ENCODE measurements around the gene VIT. TPM values are rescaled to one million over a fixed set of nuclear protein-coding genes. Genes with fewer than 3 reads are reported as not detected.

VIT gene
- total RNA-seq, 4 donors from 2014 or later: 17.0 to 32.3 (median 28.7) TPM

GRCh38 chr2:36770542-36771287 is 74.2 kb downstream of the VIT start:
- Histone ChIP-seq H3K27ac (replicated peaks in 1 of 4) (no peak overlapping the region), H3K9me3 (no peaks in the 10 kb centered on the region), H3K36me3 (no peaks in the 10 kb centered on the region), H3K27me3 (no peaks in the 10 kb centered on the region), H3K4me1 (no peaks in the 10 kb centered on the region), H3K4me3 (no peak overlapping the region)
- 67% methylated on average over 11 of the region's 11 CpGs for WGBS
- TF ChIP-seq CTCF (IDR thresholded peaks at IDR 0.05): peak in 2 of 3 experiments; percentile 16 to 39
- no peak for TF ChIP-seq POLR2AphosphoS5 (IDR thresholded peaks at IDR 0.05)
- no peak for TF ChIP-seq EP300 (IDR thresholded peaks at IDR 0.05)
- no peak for TF ChIP-seq POLR2A (IDR thresholded peaks at IDR 0.05; ENCODE audit: low read depth)
- DNase-seq (ENCODE audit: extremely low spot score): no peak
- intact Hi-C loops (cut with DNase I): no loop called here

- H3K27ac ChIP-seq (replicated peaks in 1 of 4): no peak overlapping the region
- WGBS: 80% methylated on average over 3 of the region's 3 CpGs
- no peaks in the 10 kb centered on the region for H3K36me3 ChIP-seq
- TF ChIP-seq POLR2A (IDR thresholded peaks at IDR 0.05; ENCODE audit: low read depth) (no peak), CTCF (IDR thresholded peaks at IDR 0.05) (no peak), EP300 (IDR thresholded peaks at IDR 0.05) (no peak), POLR2AphosphoS5 (IDR thresholded peaks at IDR 0.05) (no peak)
- intact Hi-C loops (cut with DNase I): no loop called here
- no peaks in the 10 kb centered on the region for H3K4me1 ChIP-seq
- H3K27me3 ChIP-seq: no peaks in the 10 kb centered on the region
- H3K9me3 ChIP-seq: no peaks in the 10 kb centered on the region
- no peak overlapping the region for H3K4me3 ChIP-seq
- no peak for DNase-seq (ENCODE audit: extremely low spot score)
These were observed 75.2 kb downstream of the VIT start for GRCh38 chr2:36771671-36772070.

GRCh38 chr2:36773947-36774346 is 77.4 kb downstream of the VIT start:
- Histone ChIP-seq H3K27ac (replicated peaks in 1 of 4) (no peak overlapping the region), H3K36me3 (no peaks in the 10 kb centered on the region), H3K27me3 (no peaks in the 10 kb centered on the region), H3K4me3 (no peak overlapping the region), H3K9me3 (no peaks in the 10 kb centered on the region), H3K4me1 (no peaks in the 10 kb centered on the region)
- 84% methylated on average over 7 of the region's 7 CpGs for WGBS
- intact Hi-C loops (cut with DNase I): no loop called here
- TF ChIP-seq POLR2AphosphoS5 (IDR thresholded peaks at IDR 0.05) (no peak), EP300 (IDR thresholded peaks at IDR 0.05) (no peak), POLR2A (IDR thresholded peaks at IDR 0.05; ENCODE audit: low read depth) (no peak), CTCF (IDR thresholded peaks at IDR 0.05) (no peak)
- no peak for DNase-seq (ENCODE audit: extremely low spot score)

- H3K36me3 ChIP-seq: no peaks in the 10 kb centered on the region
- H3K9me3 ChIP-seq: no peaks in the 10 kb centered on the region
- no peak overlapping the region for H3K27ac ChIP-seq (replicated peaks in 1 of 4)
- H3K4me3 ChIP-seq: no peak overlapping the region
- TF ChIP-seq EP300 (IDR thresholded peaks at IDR 0.05) (no peak), POLR2AphosphoS5 (IDR thresholded peaks at IDR 0.05) (no peak), CTCF (IDR thresholded peaks at IDR 0.05) (no peak), POLR2A (IDR thresholded peaks at IDR 0.05; ENCODE audit: low read depth) (no peak)
- no peak for DNase-seq (ENCODE audit: extremely low spot score)
- H3K27me3 ChIP-seq: no peaks in the 10 kb centered on the region
- no peaks in the 10 kb centered on the region for H3K4me1 ChIP-seq
- 86% methylated on average over 3 of the region's 3 CpGs for WGBS
- intact Hi-C loops (cut with DNase I): no loop called here
These were observed 78.8 kb downstream of the VIT start for GRCh38 chr2:36775261-36775660.

- Histone ChIP-seq H3K27me3 (no peaks in the 10 kb centered on the region), H3K4me3 (no peak overlapping the region), H3K36me3 (no peaks in the 10 kb centered on the region), H3K27ac (replicated peaks in 1 of 4) (no peak overlapping the region), H3K4me1 (no peaks in the 10 kb centered on the region), H3K9me3 (no peaks in the 10 kb centered on the region)
- 81% methylated on average over 4 of the region's 4 CpGs for WGBS
- intact Hi-C loops (cut with DNase I): no loop called here
- no peak for TF ChIP-seq EP300 (IDR thresholded peaks at IDR 0.05)
- no peak for TF ChIP-seq POLR2A (IDR thresholded peaks at IDR 0.05; ENCODE audit: low read depth)
- no peak for TF ChIP-seq POLR2AphosphoS5 (IDR thresholded peaks at IDR 0.05)
- no peak for TF ChIP-seq CTCF (IDR thresholded peaks at IDR 0.05)
- no peak for DNase-seq (ENCODE audit: extremely low spot score)
These were observed 79.3 kb downstream of the VIT start for GRCh38 chr2:36775806-36776205.

All from esophagus muscularis mucosa (tissue), 4 donors.